ENCODE data around the gene ANGPTL2.

The ANGPTL2 gene

DNA sequence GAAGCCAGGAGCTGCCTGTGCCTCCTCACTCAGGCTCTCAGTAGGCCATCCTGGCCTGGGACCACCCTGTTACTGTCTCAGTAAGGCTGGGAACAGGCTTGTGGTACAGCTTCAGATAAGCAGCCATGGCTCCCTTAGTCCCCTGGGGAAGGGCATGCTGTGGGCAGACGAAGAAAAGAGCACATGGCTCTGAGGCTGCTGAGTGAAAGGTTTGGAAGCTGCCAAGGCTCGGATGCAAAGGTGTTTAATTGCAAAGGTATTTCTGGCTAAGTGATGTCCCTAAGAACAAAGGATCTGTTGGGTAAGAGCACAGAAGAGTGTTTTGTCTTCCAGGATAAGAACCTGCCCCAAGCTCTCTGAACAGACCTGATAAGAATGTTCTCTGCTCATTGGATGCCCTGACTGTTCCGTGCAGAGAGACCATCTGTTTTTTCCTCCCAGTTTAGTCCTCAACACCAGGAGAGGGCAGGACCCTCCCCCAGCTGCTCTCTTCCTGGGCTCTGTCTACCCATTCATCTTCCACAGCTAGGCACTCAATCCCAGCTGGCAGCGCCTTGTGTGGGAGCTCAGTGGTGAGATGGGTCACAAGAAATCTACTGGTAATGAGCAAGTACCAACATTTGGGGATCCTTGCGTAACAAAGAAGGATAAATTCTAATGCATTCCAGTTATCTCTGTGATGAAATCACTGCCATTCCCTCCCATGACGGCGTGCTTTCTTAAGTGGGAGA lies 17.7 kb downstream of the ANGPTL2 start:
- peak; percentile 70 for DNase-seq (ENCODE audit: low read depth)
- TF ChIP-seq, protein P1, sequence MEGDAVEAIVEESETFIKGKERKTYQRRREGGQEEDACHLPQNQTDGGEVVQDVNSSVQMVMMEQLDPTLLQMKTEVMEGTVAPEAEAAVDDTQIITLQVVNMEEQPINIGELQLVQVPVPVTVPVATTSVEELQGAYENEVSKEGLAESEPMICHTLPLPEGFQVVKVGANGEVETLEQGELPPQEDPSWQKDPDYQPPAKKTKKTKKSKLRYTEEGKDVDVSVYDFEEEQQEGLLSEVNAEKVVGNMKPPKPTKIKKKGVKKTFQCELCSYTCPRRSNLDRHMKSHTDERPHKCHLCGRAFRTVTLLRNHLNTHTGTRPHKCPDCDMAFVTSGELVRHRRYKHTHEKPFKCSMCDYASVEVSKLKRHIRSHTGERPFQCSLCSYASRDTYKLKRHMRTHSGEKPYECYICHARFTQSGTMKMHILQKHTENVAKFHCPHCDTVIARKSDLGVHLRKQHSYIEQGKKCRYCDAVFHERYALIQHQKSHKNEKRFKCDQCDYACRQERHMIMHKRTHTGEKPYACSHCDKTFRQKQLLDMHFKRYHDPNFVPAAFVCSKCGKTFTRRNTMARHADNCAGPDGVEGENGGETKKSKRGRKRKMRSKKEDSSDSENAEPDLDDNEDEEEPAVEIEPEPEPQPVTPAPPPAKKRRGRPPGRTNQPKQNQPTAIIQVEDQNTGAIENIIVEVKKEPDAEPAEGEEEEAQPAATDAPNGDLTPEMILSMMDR (IDR thresholded peaks at IDR 0.05; ENCODE audit: low read length, missing control alignments): no peak
- H3K4me3 ChIP-seq (replicated peaks; ENCODE audit: low read depth, low read length): no peak overlapping the region

- H3K4me3 ChIP-seq (replicated peaks; ENCODE audit: low read depth, low read length): no peak overlapping the region
- no peak for DNase-seq (ENCODE audit: low read depth)
- TF ChIP-seq, protein P1 (IDR thresholded peaks at IDR 0.05; ENCODE audit: low read length, missing control alignments): no peak
These were observed 19.6 kb downstream of the ANGPTL2 start for GRCh38 chr9:127102788-127103187.

- no peak overlapping the region for H3K4me3 ChIP-seq (replicated peaks; ENCODE audit: low read depth, low read length)
- DNase-seq (ENCODE audit: low read depth): no peak
- TF ChIP-seq, protein P1 (IDR thresholded peaks at IDR 0.05; ENCODE audit: low read length, missing control alignments): no peak
These were observed 20.3 kb downstream of the ANGPTL2 start for GRCh38 chr9:127102176-127102575.

- TF ChIP-seq, protein P1 (IDR thresholded peaks at IDR 0.05; ENCODE audit: low read length, missing control alignments): no peak
- no peak for DNase-seq (ENCODE audit: low read depth)
- no peak overlapping the region for H3K4me3 ChIP-seq (replicated peaks; ENCODE audit: low read depth, low read length)
These were observed 22.8 kb downstream of the ANGPTL2 start for GRCh38 chr9:127099664-127100063.

- H3K4me3 ChIP-seq (replicated peaks; ENCODE audit: low read depth, low read length): no peak overlapping the region
- TF ChIP-seq, protein P1 (IDR thresholded peaks at IDR 0.05; ENCODE audit: low read length, missing control alignments): no peak
- no peak for DNase-seq (ENCODE audit: low read depth)
These were observed 23.4 kb downstream of the ANGPTL2 start for GRCh38 chr9:127098916-127099553.

DNA sequence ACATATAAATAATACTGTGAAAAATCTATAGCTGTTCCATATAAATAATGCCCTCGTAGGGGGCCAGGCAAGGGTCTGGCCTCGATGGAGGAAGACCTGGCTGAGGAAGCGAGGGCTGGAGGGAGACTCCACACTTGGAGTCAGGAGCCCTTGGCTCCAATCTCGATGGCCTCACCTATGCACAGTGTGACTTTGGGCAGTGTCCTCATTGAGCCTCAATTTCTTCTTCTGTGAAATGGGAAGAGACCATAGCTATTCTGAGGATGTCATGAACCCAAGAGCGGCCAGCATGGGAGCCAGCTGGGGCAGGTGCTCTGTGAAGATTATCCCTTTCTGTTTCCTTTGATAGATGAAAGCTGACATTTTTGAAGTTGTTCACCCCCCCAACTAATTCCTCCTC lies 24.8 kb downstream of the ANGPTL2 start:
- TF ChIP-seq, protein P1 (IDR thresholded peaks at IDR 0.05; ENCODE audit: low read length, missing control alignments): no peak
- no peak for DNase-seq (ENCODE audit: low read depth)
- H3K4me3 ChIP-seq (replicated peaks; ENCODE audit: low read depth, low read length): no peak overlapping the region

Data from fibroblast of pulmonary artery (primary cell).